T-helper 1 cell treated with Interleukin-12 subunit alpha and Interleukin-12 subunit beta and Interleukin-4 antibody, amounts not matched to agents 30 ng/mL and 1 ng/mL, for 36 hours (primary cell): ENCODE measurements around the gene IFRD2. TPM values are rescaled to one million over a fixed set of nuclear protein-coding genes. Genes with fewer than 3 reads are reported as not detected.

Experiments
- intact Hi-C: fragments of 100-400 bp; cut with micrococcal nuclease; formaldehyde crosslinking; loops from one replicate; pipeline ENCODE4 v1.15.1; 2024
- total RNA-seq: library from RNA; stranded (reverse); gene quantifications from 2 replicates; pipeline ENCODE4 v1.2.3, GENCODE V29; 2022

Gene IFRD2
- total RNA-seq, 1 donor from 2014 or later = 91.1 TPM

GRCh38 chr3:50304601-50305000 is 12.4 kb upstream of the IFRD2 start:
- intact Hi-C loops = no loop called here

GRCh38 chr3:50303013-50303815 is 11.0 kb upstream of the IFRD2 start, which contains the start of gene HYAL1:
Gene HYAL1, minus strand, starts transcription at chr3:50303574. Its CDS starts 618 bp downstream, at chr3:50302956.
- intact Hi-C loops = no loop called here

GRCh38 chr3:50302095-50303012 is 10.1 kb upstream of the IFRD2 start:
- intact Hi-C loops = no loop called here

- intact Hi-C loops = loop anchor here (1.0 kb wide), 2 partner anchors 8 to 10 kb away; partner anchors contain the start of gene IFRD2
Measured at GRCh38 chr3:50300681-50301254, 8.5 kb upstream of the IFRD2 start.

GRCh38 chr3:50299929-50300680 is 7.9 kb upstream of the IFRD2 start:
- intact Hi-C loops = loop anchor here (1.0 to 10.0 kb wide), 29 partner anchors 8 to 1859 kb away; partner anchors contain the start of genes AMIGO3, APEH, ARIH2 and CCDC51

GRCh38 chr3:50299638-50299928 is 7.4 kb upstream of the IFRD2 start:
- intact Hi-C loops = loop anchor here (1.0 to 10.0 kb wide), 27 partner anchors 22 to 1859 kb away; partner anchors contain the start of genes AMIGO3, APEH, ARIH2 and CCDC51

GRCh38 chr3:50298836-50299637 is 6.8 kb upstream of the IFRD2 start, which contains the start of the genes HYAL3 and NAA80:
Gene HYAL3, minus strand, starts transcription at chr3:50299405. Its CDS starts 3,803 bp downstream, at chr3:50295602.
Gene NAA80, minus strand, starts transcription at chr3:50299405. Its CDS starts 1,942 bp downstream, at chr3:50297463.
- intact Hi-C loops = loop anchor here (1.0 to 10.0 kb wide), 28 partner anchors 22 to 1858 kb away; partner anchors contain the start of genes AMIGO3, APEH, ARIH2 and CCDC51

GRCh38 chr3:50297896-50298725 is 5.9 kb upstream of the IFRD2 start:
- intact Hi-C loops = loop anchor here (1.0 to 10.0 kb wide), 13 partner anchors 67 to 1857 kb away; partner anchors contain the start of genes ARIH2, CCDC51, CISH and DAG1

- intact Hi-C loops = loop anchor here (5.0 to 10.0 kb wide), 5 partner anchors 440 to 1380 kb away; partner anchors contain the start of genes ARIH2, DAG1, IMPDH2 and NDUFAF3
Measured at GRCh38 chr3:50297384-50297775, 5.2 kb upstream of the IFRD2 start.

- intact Hi-C loops = loop anchor here (5.0 to 10.0 kb wide), 5 partner anchors 440 to 1380 kb away; partner anchors contain the start of genes ARIH2, DAG1, IMPDH2 and NDUFAF3
Measured at GRCh38 chr3:50296721-50297383, 4.6 kb upstream of the IFRD2 start.

GRCh38 chr3:50295553-50296431 is 3.6 kb upstream of the IFRD2 start:
- intact Hi-C loops = loop anchor here (5.0 to 10.0 kb wide), 5 partner anchors 438 to 1378 kb away; partner anchors contain the start of genes ARIH2, DAG1, IMPDH2 and NDUFAF3

- intact Hi-C loops = loop anchor here (5.0 to 10.0 kb wide), 5 partner anchors 437 to 1377 kb away; partner anchors contain the start of genes ARIH2, DAG1, IMPDH2 and NDUFAF3
Measured at GRCh38 chr3:50294492-50295403, 2.5 kb upstream of the IFRD2 start.

GRCh38 chr3:50294089-50294488 is 1.9 kb upstream of the IFRD2 start:
- intact Hi-C loops = loop anchor here (10.0 kb wide), 2 partner anchors 819 to 1269 kb away; partner anchors contain the start of genes DAG1, IMPDH2 and NDUFAF3

- intact Hi-C loops = loop anchor here (10.0 kb wide), 2 partner anchors 818 to 1268 kb away; partner anchors contain the start of genes DAG1, IMPDH2 and NDUFAF3
Measured at GRCh38 chr3:50293079-50293801, 1.0 kb upstream of the IFRD2 start.
